Loucy (cell line): ENCODE results near the gene TREM2.

ENCODE experiments used
- H2AFZ ChIP-seq: fragments of 200-600 bp; sonication (generic); 2 replicates; pipeline ENCODE4 v1.6.0; 2016; ENCODE audit warnings: antibody characterized with exemption, mild to moderate bottlenecking, low read length, moderate library complexity
- H3F3A ChIP-seq: fragments of 200-600 bp; 2 replicates; pipeline ENCODE4 v1.6.0; 2016; ENCODE audit warnings: antibody characterized with exemption, low read depth, mild to moderate bottlenecking
- H3K27me3 ChIP-seq: fragments of 200-600 bp; sonication (generic); 2 replicates; pipeline ENCODE4 v1.6.1; 2014; ENCODE audit warnings: low read length, mild to moderate bottlenecking; ENCODE audit not compliant: insufficient read depth, poor library complexity, severe bottlenecking
- H3K36me3 ChIP-seq: fragments of 200-600 bp; sonication (generic); 2 replicates; pipeline ENCODE4 v1.6.1; 2016; ENCODE audit warnings: low read length; ENCODE audit not compliant: insufficient read depth
- H3K4me1 ChIP-seq: fragments of 200-600 bp; sonication (generic); 2 replicates; pipeline ENCODE4 v1.5.1; 2014; ENCODE audit warnings: low read length, mild to moderate bottlenecking; ENCODE audit not compliant: insufficient read depth, poor library complexity, severe bottlenecking
- H3K4me2 ChIP-seq: fragments of 200-600 bp; sonication (generic); 2 replicates; pipeline ENCODE4 v1.6.0; 2014; ENCODE audit warnings: antibody characterized with exemption, low read length, low read depth, mild to moderate bottlenecking; ENCODE audit not compliant: poor library complexity, severe bottlenecking
- H3K4me3 ChIP-seq: fragments of 200-600 bp; sonication (generic); 2 replicates; pipeline ENCODE4 v1.5.1; 2014; ENCODE audit warnings: low read length, mild to moderate bottlenecking, mixed read lengths; ENCODE audit not compliant: poor library complexity, severe bottlenecking
- H3K79me2 ChIP-seq: fragments of 200-600 bp; sonication (generic); 2 replicates; pipeline ENCODE4 v1.6.1; 2014; ENCODE audit warnings: low read length; ENCODE audit not compliant: insufficient read depth
- H3K9ac ChIP-seq: fragments of 200-600 bp; sonication (generic); 2 replicates; pipeline ENCODE4 v1.6.0; 2014; ENCODE audit warnings: mild to moderate bottlenecking, low read depth, low read length, moderate library complexity; ENCODE audit not compliant: poor library complexity, severe bottlenecking
- H3K9me2 ChIP-seq: fragments of 200-600 bp; sonication (generic); replicated peaks from 2 replicates; pipeline ENCODE4 v1.6.1; 2016; ENCODE audit warnings: low read depth, low read length, mixed read lengths
- H3K9me3 ChIP-seq: fragments of 200-600 bp; sonication (generic); 2 replicates; pipeline ENCODE4 v1.6.1; 2014; ENCODE audit warnings: mild to moderate bottlenecking, antibody characterized with exemption, low read length, low read depth; ENCODE audit not compliant: insufficient read depth
- H4K20me1 ChIP-seq: fragments of 200-600 bp; sonication (generic); 2 replicates; pipeline ENCODE4 v1.6.0; 2014; ENCODE audit warnings: antibody characterized with exemption, low read length, mild to moderate bottlenecking; ENCODE audit not compliant: insufficient read depth, poor library complexity, severe bottlenecking
- CTCF ChIP-seq: fragments of 200-600 bp; sonication (generic); conservative IDR thresholded peaks from 2 replicates; pipeline ENCODE4 v1.5.1; 2014; ENCODE audit warnings: mild to moderate bottlenecking, antibody characterized with exemption, low read length
- EZH2phosphoT487 ChIP-seq: fragments of 200-600 bp; IDR thresholded peaks from 2 replicates; pipeline ENCODE4 v1.6.1; 2018; ENCODE audit warnings: antibody characterized with exemption, mild to moderate bottlenecking, moderate library complexity, borderline replicate concordance

TREM2 gene

DNA sequence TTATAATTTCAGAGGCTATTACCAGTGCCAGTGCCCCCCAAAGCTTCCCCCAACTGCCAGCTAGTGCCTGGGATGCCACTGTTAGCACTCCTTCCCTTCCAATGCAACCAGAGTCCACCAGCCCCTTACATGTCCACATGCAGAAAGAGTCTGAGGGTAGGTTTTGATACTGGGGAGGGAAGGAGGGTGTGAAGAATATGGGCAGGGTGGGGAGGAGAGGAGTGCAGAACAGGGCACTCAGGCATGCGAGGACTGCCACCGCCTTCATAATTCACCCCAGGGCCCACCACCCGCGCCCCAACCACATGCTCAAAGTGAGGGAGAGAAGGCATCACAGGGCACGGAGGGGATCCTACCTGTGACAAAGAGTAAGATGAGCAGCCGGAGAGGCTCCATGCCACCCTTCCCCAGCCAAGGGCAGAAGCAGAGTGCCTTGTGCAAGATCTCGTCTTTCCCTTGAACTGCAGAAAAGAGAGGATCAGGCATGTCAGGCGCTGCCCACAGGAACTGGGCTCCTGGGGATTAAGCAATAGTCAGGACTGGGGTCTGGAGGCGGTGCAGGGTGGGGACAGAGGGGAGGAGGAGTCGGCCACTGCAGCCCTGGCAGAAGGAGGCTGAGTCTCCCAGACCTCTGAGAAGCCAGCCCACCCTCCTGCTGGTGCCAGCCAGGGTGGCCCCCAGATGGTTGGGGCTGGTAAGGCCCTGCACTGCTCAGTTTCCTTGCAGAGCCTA, at the start of gene TREM2:
Gene TREM2 (minus strand): TSS at position 430 of the 732 bp plus-strand sequence. CDS start 34 bp downstream, at position 396.
- Histone ChIP-seq H3K4me2 (no peak within 1 kb of the TSS), H3K9me3 (no peaks in the 10 kb centered on the region), H3F3A (no peaks in the 10 kb centered on the region), H3K9ac (no peak within 1 kb of the TSS), H3K4me1 (no peaks in the 10 kb centered on the region), H3K9me2 (no peaks in the 10 kb centered on the region), H3K79me2 (no peaks in the 10 kb centered on the region), H3K36me3 (no peaks in the 10 kb centered on the region), H4K20me1 (no peaks in the 10 kb centered on the region), H3K27me3 (no peaks in the 10 kb centered on the region), H3K4me3 (no peak within 1 kb of the TSS), H2AFZ (no peak within 1 kb of the TSS)
- TF ChIP-seq EZH2phosphoT487: no peak
- TF ChIP-seq CTCF: no peak

- H3K4me3 ChIP-seq: no peak overlapping the region
- no peaks in the 10 kb centered on the region for H3K27me3 ChIP-seq
- H3K9ac ChIP-seq: no peak overlapping the region
- TF ChIP-seq EZH2phosphoT487 (no peak), CTCF (no peak)
- no peaks in the 10 kb centered on the region for H3K79me2 ChIP-seq
- H3K4me1 ChIP-seq: no peaks in the 10 kb centered on the region
- H4K20me1 ChIP-seq: no peaks in the 10 kb centered on the region
- no peaks in the 10 kb centered on the region for H3K36me3 ChIP-seq
- no peak overlapping the region for H3K4me2 ChIP-seq
- H3K9me3 ChIP-seq: no peaks in the 10 kb centered on the region
- H2AFZ ChIP-seq: no peak overlapping the region
- no peaks in the 10 kb centered on the region for H3K9me2 ChIP-seq
- H3F3A ChIP-seq: no peaks in the 10 kb centered on the region
Measured at GRCh38 chr6:41209547-41210320, 46.8 kb upstream of the TREM2 start.

- Histone ChIP-seq H3K9ac (no peak overlapping the region), H3K36me3 (no peaks in the 10 kb centered on the region), H3K27me3 (no peaks in the 10 kb centered on the region), H3K9me3 (no peaks in the 10 kb centered on the region), H4K20me1 (no peaks in the 10 kb centered on the region), H3K4me3 (no peak overlapping the region), H3F3A (no peaks in the 10 kb centered on the region), H3K9me2 (no peaks in the 10 kb centered on the region), H3K4me1 (no peaks in the 10 kb centered on the region), H3K79me2 (no peaks in the 10 kb centered on the region), H2AFZ (no peak overlapping the region), H3K4me2 (no peak overlapping the region)
- TF ChIP-seq EZH2phosphoT487 (no peak), CTCF (no peak)
Measured at GRCh38 chr6:41208439-41209106, 45.7 kb upstream of the TREM2 start.
